GM12878 (cell line): ENCODE measurements around the gene SENP5. TPM values are rescaled to one million over a fixed set of nuclear protein-coding genes. Genes with fewer than 3 reads are reported as not detected.
"Not testable (repeated sequence)": the region's sequence is repeated elsewhere in the genome, so short reads cannot be mapped to it uniquely, and the experiment has no call there.

Source experiments
- ATAC-seq: fragments of 200-7000 bp; cut with Tn5 transposase; 3 replicates; pipeline ENCODE4 v1.9.1; 2020; ENCODE audit warnings: mild to moderate bottlenecking, moderate library complexity
- BruUV-seq: library from RNA; stranded (reverse); fragments of 400-500 nt; replicated peaks from 2 replicates; lab custom pipeline; 2021; lab: Mats Ljungman, UMichigan
- CTCF ChIA-PET: fragments of 300-600 bp; sonication (Branson Sonifier 250); formaldehyde crosslinking; extraction: SDS; loops from one replicate; lab custom pipeline; 2021; ENCODE audit warnings: inconsistent platforms; lab: Yijun Ruan, JAX
- POLR2A ChIA-PET: fragments of 350-600 bp; formaldehyde crosslinking; extraction: SDS; loops from one replicate; lab custom pipeline; 2021; ENCODE audit warnings: inconsistent platforms; lab: Charles Lee
- RAD21 ChIA-PET: fragments of 300-600 bp; sonication (Branson Sonifier 250); formaldehyde crosslinking; loops from one replicate; lab custom pipeline; 2023; ENCODE audit warnings: antibody characterized with exemption; ENCODE audit not compliant: unreplicated experiment; lab: Charles Lee
- SMC1A ChIA-PET: fragments of 300-600 bp; sonication (Branson Sonifier 250); formaldehyde crosslinking; loops from one replicate; lab custom pipeline; 2023; ENCODE audit not compliant: unreplicated experiment, uncharacterized antibody; lab: Charles Lee
- DNase-seq: peaks from one replicate; pipeline ENCODE4 v3.0.0-alpha.2; 2011; ENCODE audit warnings: low read depth, low spot score
- FAIRE-seq: peaks from 3 replicates; lab custom pipeline; 2011; peaks lifted over from hg19 to GRCh38; lab: Jason Lieb, UNC
- H2AFZ ChIP-seq: 2 replicates; pipeline ENCODE4 v1.6.0; 2011; ENCODE audit warnings: low read depth, low read length, control low read depth; ENCODE audit not compliant: control insufficient read depth
- H3K27ac ChIP-seq: 2 replicates; pipeline ENCODE4 v1.5.1; 2011; ENCODE audit warnings: control low read depth; ENCODE audit not compliant: control insufficient read depth, insufficient read depth
- H3K27me3 ChIP-seq, 2 experiments: replicated peaks in 1 of 2; 2 replicates each; pipeline versions ENCODE4 v1.6.0 to v1.6.1; 2011; ENCODE audit warnings: low read length in 1 of 2; ENCODE audit not compliant: control insufficient read depth in 2 of 2, insufficient read depth in 2 of 2
- H3K36me3 ChIP-seq, 2 experiments: 2 replicates each; pipeline ENCODE4 v1.5.1; 2011; ENCODE audit warnings: low read length in 1 of 2; ENCODE audit not compliant: control insufficient read depth in 2 of 2, insufficient read depth in 2 of 2
- H3K4me1 ChIP-seq: 2 replicates; pipeline ENCODE4 v1.6.1; 2011; ENCODE audit warnings: mild to moderate bottlenecking, low read length, moderate library complexity, mixed read lengths; ENCODE audit not compliant: control insufficient read depth, insufficient read depth
- H3K4me2 ChIP-seq: 2 replicates; pipeline ENCODE4 v1.6.0; 2011; ENCODE audit warnings: control low read depth; ENCODE audit not compliant: control insufficient read depth, insufficient read depth
- H3K4me3 ChIP-seq: fragments of 200-600 bp; sonication (generic); 2 replicates; pipeline ENCODE4 v1.5.1; 2016
- H3K79me2 ChIP-seq: 2 replicates; pipeline ENCODE4 v1.6.0; 2011; ENCODE audit warnings: low read length; ENCODE audit not compliant: control insufficient read depth, insufficient read depth
- H3K9ac ChIP-seq: 2 replicates; pipeline ENCODE4 v1.8.0; 2011; ENCODE audit warnings: low read length, control low read depth, mixed read lengths; ENCODE audit not compliant: control insufficient read depth, insufficient read depth
- H3K9me3 ChIP-seq: replicated peaks from 3 replicates; pipeline ENCODE4 v1.5.1; 2011; ENCODE audit warnings: mild to moderate bottlenecking, low read length; ENCODE audit not compliant: control insufficient read depth, insufficient read depth
- H4K20me1 ChIP-seq: 2 replicates; pipeline ENCODE4 v1.6.0; 2011; ENCODE audit not compliant: control insufficient read depth, insufficient read depth
- ATF7 ChIP-seq: fragments of 450-650 bp; IDR thresholded peaks from 2 replicates; pipeline ENCODE4 v1.6.1; 2016; ENCODE audit warnings: low read depth, mild to moderate bottlenecking
- BHLHE40 ChIP-seq, 2 experiments: fragments of 450-650 bp in 1 of 2; IDR thresholded peaks; 2 replicates each; pipeline ENCODE4 v1.6.1; 2011 to 2017; ENCODE audit warnings: low read depth in 2 of 2, borderline replicate concordance in 1 of 2, improper control_type of control experiment in 1 of 2, low read length in 1 of 2, mild to moderate bottlenecking in 1 of 2
- CHD4 ChIP-seq: fragments of 200-600 bp; sonication (generic); IDR thresholded peaks from 2 replicates; pipeline ENCODE4 v1.6.1; 2016; ENCODE audit warnings: mild to moderate bottlenecking
- DPF2 ChIP-seq: fragments of 450-650 bp; IDR thresholded peaks from 2 replicates; pipeline ENCODE4 v1.6.1; 2017; ENCODE audit warnings: mild to moderate bottlenecking
- IKZF1 ChIP-seq: fragments of 450-650 bp; conservative IDR thresholded peaks from 2 replicates; pipeline ENCODE4 v1.6.1; 2017; ENCODE audit warnings: antibody characterized with exemption, mild to moderate bottlenecking
- IKZF2 ChIP-seq, 2 experiments: fragments of 450-650 bp; IDR thresholded peaks; 2 replicates each; pipeline ENCODE4 v1.6.1; 2017; ENCODE audit warnings: mild to moderate bottlenecking in 2 of 2, moderate library complexity in 2 of 2
- MTA2 ChIP-seq: fragments of 450-650 bp; IDR thresholded peaks from 2 replicates; pipeline ENCODE4 v1.6.1; 2016; ENCODE audit warnings: low read depth, mild to moderate bottlenecking, moderate library complexity
- NR2F1 ChIP-seq: fragments of 450-650 bp; conservative IDR thresholded peaks from 2 replicates; pipeline ENCODE4 v1.6.1; 2017; ENCODE audit warnings: mild to moderate bottlenecking
- PAX5 ChIP-seq: IDR thresholded peaks from 2 replicates; pipeline ENCODE4 v1.6.1; 2011; ENCODE audit warnings: low read depth, low read length, borderline replicate concordance
- POLR2A ChIP-seq: IDR thresholded peaks from 2 replicates; pipeline ENCODE4 v1.6.1; 2011; ENCODE audit warnings: low read depth, mild to moderate bottlenecking, low read length
- YY1 ChIP-seq: IDR thresholded peaks from 2 replicates; pipeline ENCODE4 v1.6.1; 2011; ENCODE audit warnings: low read depth, mild to moderate bottlenecking, low read length
- WGBS: methylation state at CpG from one replicate; pipeline ENCODE4 v1.1.6; 2016; ENCODE audit warnings: low lambda C conversion rate; ENCODE audit not compliant: insufficient replicate concordance, insufficient coverage; ENCODE audit errors: missing lambda C conversion rate; 5-methylcytosine and 5-hydroxymethylcytosine counted together
- in situ Hi-C: fragments of 300-500 bp; cut with MboI; formaldehyde crosslinking; loops from 9 replicates; pipeline ENCODE4 v1.14.3; 2018; ENCODE audit warnings: mixed read lengths
- intact Hi-C: fragments of 100-400 bp; cut with micrococcal nuclease; formaldehyde crosslinking; loops from one replicate; pipeline ENCODE4 v1.14.2; 2022; ENCODE audit not compliant: unreplicated experiment
- polyA plus RNA-seq, 11 experiments: library from polyadenylated mRNA; depleted of rRNA in 4 of 11; unstranded in 6 of 11; stranded (reverse) in 5 of 11; fragments of >200 nt; fragmentation: Nextera tagmentation in 4 of 11; fragmentation: Illumina TruSeq in 1 of 11; extraction: Ambion mirVana in 4 of 11; extraction: Trizol in 1 of 11; gene quantifications; 1 replicate in 1 of 11; 2 replicates in 10 of 11; pipeline versions ENCODE4 v1.2.1 to v1.2.3, GENCODE V29; 2011 to 2016; ENCODE audit warnings: inconsistent platforms in 2 of 11, missing spikeins in 2 of 11, low read depth in 1 of 11
- total RNA-seq, 4 experiments: library from RNA; depleted of rRNA in 3 of 4; stranded (reverse); fragments of >200 nt in 3 of 4; fragmentation: Illumina TruSeq in 1 of 4; extraction: Trizol in 1 of 4; gene quantifications; 2 replicates each; pipeline versions ENCODE4 v1.2.1 to v1.2.3, GENCODE V29; 2013 to 2021

The SENP5 gene
- total and polyA plus RNA-seq, 10 of the 15 experiments (the other 5 are each of a cell fraction or from before 2014, with no cell fraction given) = 6.4 to 28.4 (median 15.6) TPM

DNA sequence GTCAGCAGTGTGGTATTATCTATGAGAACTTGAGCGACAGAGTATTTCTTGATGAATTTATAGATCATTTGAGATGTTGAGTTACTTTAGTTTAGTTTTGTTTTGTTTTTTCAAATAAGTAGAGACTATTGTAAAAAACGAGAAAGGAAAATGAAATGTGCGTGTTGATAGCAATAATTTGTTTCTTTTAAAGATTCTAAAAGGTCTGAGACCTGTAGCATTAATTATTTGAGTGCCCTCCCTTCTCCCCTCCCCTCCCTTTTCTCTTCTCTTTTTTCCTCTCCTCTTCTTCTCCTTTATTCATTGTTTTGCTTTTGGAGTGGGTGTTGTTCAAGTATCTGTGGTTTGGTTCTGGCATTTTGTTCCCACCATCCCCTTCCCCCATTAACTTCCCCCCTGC is 38.1 kb upstream of the SENP5 start:
- CTCF ChIA-PET, H2AFZ ChIP-seq, intact Hi-C loops, H3K4me2 ChIP-seq, ATAC-seq, H3K27me3 ChIP-seq, H3K4me1 ChIP-seq, H4K20me1 ChIP-seq, POLR2A ChIA-PET, H3K4me3 ChIP-seq, H3K36me3 ChIP-seq, DNase-seq, RAD21 ChIA-PET, in situ Hi-C loops, SMC1A ChIA-PET, H3K9me3 ChIP-seq, H3K27ac ChIP-seq, H3K9ac ChIP-seq, H3K79me2 ChIP-seq: not testable (repeated sequence)
- WGBS = 96% methylated on average over 3 of the region's 3 CpGs
- TSS peak; percentile 54 for BruUV-seq
- FAIRE-seq = peak; percentile 44

DNA sequence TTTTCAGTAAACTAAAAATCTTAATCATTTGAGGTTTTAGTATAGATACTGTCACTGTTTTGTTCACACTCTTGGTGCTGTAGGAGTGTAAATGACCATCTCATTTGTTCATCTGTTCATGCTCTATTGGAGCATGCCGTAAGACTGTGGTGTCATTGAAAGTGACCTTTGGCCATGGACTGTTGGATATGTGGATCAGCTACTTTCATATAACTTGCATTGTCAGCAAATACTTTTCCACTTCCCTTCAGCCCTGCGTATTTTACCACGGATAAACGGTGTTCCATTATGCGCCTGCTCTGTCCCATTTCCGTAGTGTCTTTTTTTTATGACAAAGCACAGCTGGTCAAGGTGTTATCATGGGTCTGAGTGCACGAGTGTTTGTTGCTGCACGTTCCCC is 32.6 kb upstream of the SENP5 start:
- H4K20me1 ChIP-seq = no peaks in the 10 kb centered on the region
- SMC1A ChIA-PET = interaction anchor here (0.5 to 1.4 kb wide), 8 partner anchors 32 to 231 kb away, joined by 3 to 6 read pairs (median 4); partner anchors contain the start of genes PIGZ and SENP5
- BruUV-seq = no TSS peak
- no peaks in the 10 kb centered on the region for H3K4me1 ChIP-seq
- intact Hi-C loops (loop anchor here (5.0 kb wide), 3 partner anchors 107 to 352 kb away; partner anchors contain the start of gene NCBP2), in situ Hi-C loops (no loop called here)
- H3K9ac ChIP-seq = no peak overlapping the region
- no peak overlapping the region for H3K27ac ChIP-seq
- ATAC-seq = peak; percentile 86
- no peaks in the 10 kb centered on the region for H3K27me3 ChIP-seq
- H3K36me3 ChIP-seq = peaks cover 0 to 2% of the 10 kb centered on the region in 2 experiments; a peak in 1 of 4 replicates
- POLR2A ChIA-PET = no interaction called here
- no peak overlapping the region for H2AFZ ChIP-seq
- no peaks in the 10 kb centered on the region for H3K9me3 ChIP-seq
- CTCF ChIA-PET = interaction anchor here (0.6 to 5.5 kb wide), 11 partner anchors 12 to 351 kb away, joined by 3 to 68 read pairs (median 4); partner anchors contain the start of genes NCBP2, NRROS and PIGZ
- H3K4me3 ChIP-seq = no peak overlapping the region
- 64% methylated on average over 8 of the region's 8 CpGs for WGBS
- FAIRE-seq = no peak
- H3K4me2 ChIP-seq = no peak overlapping the region
- H3K79me2 ChIP-seq = no peaks in the 10 kb centered on the region
- RAD21 ChIA-PET = interaction anchor here (0.8 to 2.9 kb wide), 3 partner anchors 106 to 225 kb away, joined by 5 to 30 read pairs (median 5); partner anchors contain the start of gene PIGZ
- TF ChIP-seq DPF2 (peak; percentile 54; the same call in 1 of the 2 replicates), BHLHE40 (IDR thresholded peaks at IDR 0.05; ENCODE audit: borderline replicate concordance in 1 of 2, low read depth in 2 of 2, low read length in 1 of 2) (peak; percentile 9 to 39; a peak in 1 of 4 replicates), ATF7 (0 out of 2 replicates have a peak, but pooled peaks have one; percentile 22), CHD4 (no peak), POLR2A (no peak), IKZF1 (peak; percentile 82), PAX5 (peak; percentile 50; the same call in 1 of the 2 replicates), YY1 (no peak), IKZF2 (IDR thresholded peaks at IDR 0.05) (peak; percentile 45 to 77; a peak in 2 of 4 replicates), NR2F1 (peak; percentile 93), MTA2 (peak; percentile 72)
- DNase-seq = no peak

DNA sequence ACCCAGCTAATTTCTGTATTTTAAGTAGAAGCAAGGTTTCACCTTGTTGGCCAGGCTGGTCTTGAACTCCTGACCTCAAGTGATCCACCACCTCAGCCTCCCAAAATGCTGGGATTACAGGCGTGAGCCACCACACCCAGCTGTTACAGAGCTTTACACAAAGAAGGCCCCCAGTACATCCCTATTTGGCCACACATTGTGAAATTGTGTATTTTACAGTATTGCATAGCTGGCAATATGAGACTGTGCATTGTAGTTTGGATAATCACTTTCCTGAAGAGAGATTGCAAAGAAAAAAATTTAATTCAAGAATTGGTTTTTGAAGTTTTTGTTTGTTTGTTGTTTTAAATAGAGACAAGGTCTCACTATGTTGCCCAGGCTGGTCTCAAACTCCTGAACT is 31.1 kb upstream of the SENP5 start:
- H2AFZ ChIP-seq, H3K9me3 ChIP-seq, H3K27me3 ChIP-seq, FAIRE-seq, POLR2A ChIA-PET, BruUV-seq, H3K27ac ChIP-seq, H3K79me2 ChIP-seq, H3K4me1 ChIP-seq, H3K4me3 ChIP-seq, H3K9ac ChIP-seq, H3K36me3 ChIP-seq, ATAC-seq, DNase-seq, H4K20me1 ChIP-seq, H3K4me2 ChIP-seq, in situ Hi-C loops: not testable (repeated sequence)
- ChIA-PET CTCF (interaction anchor here (1.0 to 5.5 kb wide), 10 partner anchors 10 to 228 kb away, joined by 3 to 68 read pairs (median 10); partner anchors contain the start of genes NCBP2, PIGZ and SENP5), SMC1A (interaction anchor here (1.3 to 2.6 kb wide), 3 partner anchors 95 to 159 kb away, joined by 3 to 8 read pairs (median 6); partner anchors contain the start of gene PIGZ), RAD21 (interaction anchor here (2.0 to 2.9 kb wide), 2 partner anchors 106 to 133 kb away, joined by 18 to 30 read pairs; partner anchors contain the start of genes NCBP2 and PIGZ)
- WGBS = 100% methylated on average over 1 of the region's 1 CpG
- intact Hi-C loops = loop anchor here (5.0 kb wide), 3 partner anchors 106 to 351 kb away; partner anchors contain the start of gene NCBP2
